Stimulated activated effector memory CD8-positive, alpha-beta T cell treated with anti-CD3 and anti-CD28 coated beads, Interleukin-12 subunit alpha, Interleukin-12 subunit beta, amount 100 ng/mL, for 72 hours (primary cell): Measurements from ENCODE around the gene OXER1.
"Not testable (repeated sequence)": the region's sequence is repeated elsewhere in the genome, so short reads cannot be mapped to it uniquely, and the experiment has no call there.

Source experiments
- ATAC-seq: fragments of 150-1000 bp; cut with Tn5 transposase; 2 replicates; pipeline ENCODE4 v1.10.0; 2021
- DNase-seq, 2 donors: peaks; one replicate each; pipeline ENCODE4 v3.0.0; 2021 to 2022; ENCODE audit warnings: low spot score in 2 of 2
- H3K27ac Mint-ChIP-seq: one replicate; pipeline ENCODE4 v1.8.0; 2022; ENCODE audit warnings: mild to moderate bottlenecking, mixed read lengths
- H3K36me3 Mint-ChIP-seq: one replicate; pipeline ENCODE4 v1.8.0; 2022; ENCODE audit warnings: mild to moderate bottlenecking, mixed read lengths
- H3K4me1 Mint-ChIP-seq: one replicate; pipeline ENCODE4 v1.8.0; 2022; ENCODE audit warnings: mixed read lengths
- H3K4me3 Mint-ChIP-seq: one replicate; pipeline ENCODE4 v1.8.0; 2022; ENCODE audit warnings: mild to moderate bottlenecking, mixed read lengths
- H3K9me3 Mint-ChIP-seq: one replicate; pipeline ENCODE4 v1.8.0; 2022; ENCODE audit warnings: mixed read lengths

The OXER1 gene

DNA sequence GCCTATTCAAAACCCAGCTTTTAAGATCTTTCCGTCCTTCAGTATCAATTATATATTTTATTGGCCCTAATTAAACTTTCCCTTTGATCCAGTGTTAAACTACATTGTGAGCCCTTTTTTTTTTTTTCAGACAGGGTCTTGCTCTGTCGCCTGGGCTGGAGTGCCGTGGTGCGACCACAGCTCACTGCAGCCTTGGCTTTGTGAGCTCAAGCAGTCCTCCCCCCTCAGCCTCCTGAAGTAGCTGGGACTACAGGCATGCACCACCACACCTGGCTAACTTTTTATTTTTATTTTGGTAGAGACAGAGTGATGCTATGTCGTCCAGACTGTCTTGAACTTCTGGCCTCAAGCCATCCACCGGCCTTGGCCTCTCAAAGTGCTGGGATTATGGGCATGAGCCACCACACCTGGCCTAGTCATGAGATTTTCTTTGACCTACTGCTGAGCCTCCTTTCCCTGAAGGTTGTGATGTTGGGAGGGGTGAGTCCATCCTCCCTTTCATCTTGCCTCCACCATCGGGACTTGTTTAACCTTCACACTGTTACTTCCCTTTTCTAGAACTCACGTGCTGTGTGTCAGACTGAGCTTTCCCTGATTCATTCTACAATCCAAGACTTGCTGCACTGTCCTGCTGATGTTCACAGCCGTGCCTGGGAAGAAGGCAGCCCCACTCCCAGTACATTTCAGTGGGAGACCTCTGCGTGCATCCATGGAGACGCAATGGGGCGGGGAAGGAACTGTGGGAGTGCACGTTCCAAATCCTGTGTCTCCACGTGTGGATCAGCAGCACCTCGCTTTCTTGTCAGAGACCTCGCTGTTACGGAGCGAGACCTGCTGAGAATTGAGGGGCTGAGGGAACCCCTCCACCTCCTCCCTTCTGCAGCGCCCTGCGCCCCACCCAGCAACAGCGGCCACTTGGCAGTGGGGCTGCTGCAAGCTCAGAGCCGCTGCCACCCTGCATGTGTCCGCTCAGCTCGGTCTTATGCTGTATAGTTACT, 10.8 kb downstream of the OXER1 start:
- H3K36me3 Mint-ChIP-seq: peaks cover 4% of the 10 kb centered on the region
- H3K4me3 Mint-ChIP-seq: no peak overlapping the region
- DNase-seq: no peak
- ATAC-seq: no peak
- H3K9me3 Mint-ChIP-seq: no peaks in the 10 kb centered on the region
- peak overlapping the region; percentile 32 for H3K27ac Mint-ChIP-seq
- peaks cover 5% of the 10 kb centered on the region for H3K4me1 Mint-ChIP-seq

- peaks cover 4% of the 10 kb centered on the region for H3K36me3 Mint-ChIP-seq
- ATAC-seq (no peak), DNase-seq (no peak)
- H3K9me3 Mint-ChIP-seq: no peaks in the 10 kb centered on the region
- peaks cover 5% of the 10 kb centered on the region for H3K4me1 Mint-ChIP-seq
- H3K4me3 Mint-ChIP-seq: no peak overlapping the region
- H3K27ac Mint-ChIP-seq: no peak overlapping the region
Measured at GRCh38 chr2:42752314-42752713, 11.6 kb downstream of the OXER1 start.

DNA sequence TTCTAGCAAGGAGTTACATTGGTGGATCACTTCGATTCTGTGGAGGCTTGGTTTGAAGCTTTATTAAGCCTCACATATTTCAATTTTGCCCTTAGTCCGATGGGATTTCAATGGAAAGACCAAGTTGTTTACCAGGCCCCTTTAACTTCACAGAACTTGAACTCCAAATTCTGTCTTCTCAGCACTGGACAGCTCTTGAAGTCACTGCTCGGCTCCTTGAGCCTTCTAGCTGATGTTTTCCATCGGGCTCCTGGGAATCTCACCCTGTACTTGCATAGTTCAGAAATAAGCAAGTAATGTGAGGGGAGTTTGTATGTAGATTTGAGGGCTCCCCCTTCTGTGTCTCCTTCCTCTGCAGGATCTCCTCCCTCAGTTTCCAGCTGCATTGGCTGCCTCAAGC, 15.1 kb downstream of the OXER1 start:
- Mint-ChIP-seq H3K27ac (no peak overlapping the region), H3K36me3 (peaks cover 4% of the 10 kb centered on the region), H3K9me3 (no peaks in the 10 kb centered on the region), H3K4me3 (no peak overlapping the region), H3K4me1 (no peaks in the 10 kb centered on the region)
- no peak for DNase-seq
- ATAC-seq: no peak

- Mint-ChIP-seq H3K27ac (no peak overlapping the region), H3K4me1 (no peaks in the 10 kb centered on the region), H3K4me3 (no peak overlapping the region), H3K9me3 (no peaks in the 10 kb centered on the region), H3K36me3 (peaks cover 4% of the 10 kb centered on the region)
- ATAC-seq: no peak
- DNase-seq: no peak
Measured at GRCh38 chr2:42747422-42747821, 16.5 kb downstream of the OXER1 start.

DNA sequence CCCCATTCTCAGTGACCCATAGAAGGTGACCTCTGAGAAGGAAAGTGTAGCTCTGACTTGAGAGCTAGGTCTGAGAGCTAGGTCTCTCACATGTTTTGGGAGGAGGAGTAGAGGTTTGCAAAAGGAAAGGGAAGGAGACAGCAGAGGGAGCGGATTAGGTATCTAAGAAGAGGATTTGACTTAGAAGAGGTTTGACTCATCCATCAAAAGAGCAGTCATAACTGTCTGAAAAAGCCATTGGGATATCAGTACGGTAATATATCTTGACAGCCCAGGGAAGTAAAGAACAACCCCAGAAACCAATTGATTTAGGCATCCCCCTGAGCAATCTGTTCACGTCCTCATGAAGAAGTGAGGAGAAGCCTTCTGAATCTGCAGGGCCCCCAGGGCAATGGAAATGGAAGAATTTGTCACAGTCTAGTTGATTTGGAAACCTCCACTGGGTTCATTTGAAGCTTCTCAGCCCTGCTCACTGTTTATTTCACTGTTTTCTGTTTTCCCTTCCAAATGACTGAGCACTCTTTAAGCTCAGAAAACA, 19.3 kb downstream of the OXER1 start:
- Mint-ChIP-seq H3K36me3 (no peaks in the 10 kb centered on the region), H3K4me3 (no peak overlapping the region), H3K4me1 (no peaks in the 10 kb centered on the region), H3K27ac (no peak overlapping the region), H3K9me3 (no peaks in the 10 kb centered on the region)
- ATAC-seq (no peak), DNase-seq (no peak)

DNA sequence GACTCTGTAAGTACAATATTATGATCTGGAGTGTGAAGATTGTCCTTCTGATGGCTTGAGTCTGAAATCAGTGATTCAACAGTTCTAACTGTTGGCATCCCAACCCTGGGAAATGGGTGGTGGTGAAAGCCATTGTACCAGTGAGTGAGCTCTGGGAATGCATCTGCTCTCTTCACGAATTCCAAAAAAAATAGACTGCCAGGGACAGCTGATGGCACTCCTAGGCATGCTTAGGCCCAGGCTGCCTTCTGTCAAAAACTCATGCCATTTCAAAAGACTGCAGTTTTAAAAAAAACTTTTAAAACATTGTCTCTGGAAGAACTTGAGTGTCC, 20.3 kb downstream of the OXER1 start:
- ATAC-seq (no peak), DNase-seq (no peak)
- Mint-ChIP-seq H3K27ac (no peak overlapping the region), H3K36me3 (no peaks in the 10 kb centered on the region), H3K9me3 (no peaks in the 10 kb centered on the region), H3K4me3 (no peak overlapping the region), H3K4me1 (no peaks in the 10 kb centered on the region)

- no peaks in the 10 kb centered on the region for H3K36me3 Mint-ChIP-seq
- DNase-seq: no peak
Measured at GRCh38 chr2:42742740-42743658, 20.9 kb downstream of the OXER1 start.

DNA sequence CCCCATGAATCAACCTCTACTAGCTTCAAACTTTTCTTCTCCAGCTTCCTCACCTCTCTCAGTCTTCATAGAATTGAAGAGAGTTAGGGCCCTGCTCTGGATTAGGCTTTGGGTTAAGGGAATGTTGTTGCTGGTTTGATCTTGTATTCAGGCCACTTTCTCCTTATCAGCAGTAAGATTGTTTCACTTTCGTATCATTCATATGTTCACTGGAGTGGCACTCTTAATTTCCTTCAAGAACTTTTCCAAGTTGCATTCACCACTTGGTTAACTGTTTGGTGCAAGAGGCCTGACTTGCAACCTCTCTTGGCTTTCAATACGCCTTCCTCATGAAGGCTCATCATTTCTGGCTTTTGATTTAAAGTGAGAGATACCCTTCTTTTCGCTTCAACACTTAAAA, 22.8 kb downstream of the OXER1 start:
- Mint-ChIP-seq H3K27ac (no peak overlapping the region), H3K9me3 (no peaks in the 10 kb centered on the region), H3K4me1 (no peaks in the 10 kb centered on the region), H3K36me3 (no peaks in the 10 kb centered on the region), H3K4me3 (no peak overlapping the region)
- DNase-seq (no peak), ATAC-seq (no peak)

More at GRCh38 chr2:42742740-42743658, 20.9 kb downstream of the OXER1 start:
- Mint-ChIP-seq H3K27ac (peak overlapping the region; percentile 26), H3K4me3 (no peak overlapping the region), H3K4me1 (no peaks in the 10 kb centered on the region), H3K9me3 (no peaks in the 10 kb centered on the region)
- no peak for ATAC-seq

GRCh38 chr2:42736598-42737322, 27.2 kb downstream of the OXER1 start:
- Mint-ChIP-seq H3K4me3 (no peak overlapping the region), H3K36me3 (peaks cover 6% of the 10 kb centered on the region), H3K9me3 (peaks cover 24% of the 10 kb centered on the region), H3K4me1 (no peaks in the 10 kb centered on the region), H3K27ac (no peak overlapping the region)
- DNase-seq: peak in 1 of 2 donors; percentile 22
- ATAC-seq: no peak

GRCh38 chr2:42733852-42734251, 30.1 kb downstream of the OXER1 start:
- H3K4me3 Mint-ChIP-seq: no peak overlapping the region
- ATAC-seq (no peak), DNase-seq (no peak)
- no peak overlapping the region for H3K27ac Mint-ChIP-seq
- H3K4me1 Mint-ChIP-seq: no peaks in the 10 kb centered on the region
- H3K36me3 Mint-ChIP-seq: peaks cover 8% of the 10 kb centered on the region
- peaks cover 28% of the 10 kb centered on the region for H3K9me3 Mint-ChIP-seq

DNA sequence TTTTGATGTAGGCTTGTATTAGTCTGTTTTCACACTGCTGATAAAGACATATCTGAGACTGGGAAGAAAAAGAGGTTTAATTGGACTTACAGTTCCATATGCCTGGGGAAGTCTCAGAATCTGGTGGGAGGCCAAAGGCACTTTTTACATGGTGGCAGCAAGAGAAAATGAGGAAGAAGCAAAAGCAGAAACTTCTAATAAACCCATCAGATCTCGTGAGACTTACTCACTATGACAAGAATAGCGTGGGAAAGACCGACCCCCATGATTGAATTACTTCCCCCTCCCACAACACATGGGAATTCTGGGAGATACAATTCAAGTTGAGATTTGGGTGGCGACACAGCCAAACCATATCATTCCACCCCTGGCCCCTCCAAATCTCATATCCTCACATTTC, 32.6 kb downstream of the OXER1 start:
- ATAC-seq, H3K4me1 Mint-ChIP-seq, H3K27ac Mint-ChIP-seq, H3K4me3 Mint-ChIP-seq: not testable (repeated sequence)
- Mint-ChIP-seq H3K9me3 (peaks cover 28% of the 10 kb centered on the region), H3K36me3 (peaks cover 11% of the 10 kb centered on the region)
- DNase-seq: peak in 1 of 2 donors; percentile 8

DNA sequence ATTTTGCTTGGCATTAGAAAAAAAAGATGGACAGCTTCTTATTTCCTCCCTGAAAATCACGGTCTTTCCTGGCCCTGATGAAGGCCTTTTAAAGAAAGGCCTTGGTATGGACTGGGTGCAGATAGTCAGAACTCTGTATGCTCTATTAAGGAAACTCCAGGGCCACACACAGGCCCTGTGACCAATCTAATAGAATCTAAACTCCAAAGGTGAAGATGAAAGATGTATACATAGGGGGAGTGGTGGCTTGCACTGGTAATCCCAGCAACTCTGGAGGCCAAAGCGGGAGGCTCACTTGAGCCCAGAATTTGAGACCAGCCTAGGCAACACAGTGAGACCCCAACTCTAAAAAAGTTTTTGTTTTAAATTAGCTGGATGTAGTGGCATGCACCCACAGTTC, 37.3 kb downstream of the OXER1 start:
- Mint-ChIP-seq H3K36me3 (peaks cover 5% of the 10 kb centered on the region), H3K4me3 (no peak overlapping the region), H3K4me1 (peaks cover 11% of the 10 kb centered on the region), H3K9me3 (peaks cover 4% of the 10 kb centered on the region), H3K27ac (no peak overlapping the region)
- peak in 1 of 2 donors; percentile 13 for DNase-seq
- no peak for ATAC-seq

DNA sequence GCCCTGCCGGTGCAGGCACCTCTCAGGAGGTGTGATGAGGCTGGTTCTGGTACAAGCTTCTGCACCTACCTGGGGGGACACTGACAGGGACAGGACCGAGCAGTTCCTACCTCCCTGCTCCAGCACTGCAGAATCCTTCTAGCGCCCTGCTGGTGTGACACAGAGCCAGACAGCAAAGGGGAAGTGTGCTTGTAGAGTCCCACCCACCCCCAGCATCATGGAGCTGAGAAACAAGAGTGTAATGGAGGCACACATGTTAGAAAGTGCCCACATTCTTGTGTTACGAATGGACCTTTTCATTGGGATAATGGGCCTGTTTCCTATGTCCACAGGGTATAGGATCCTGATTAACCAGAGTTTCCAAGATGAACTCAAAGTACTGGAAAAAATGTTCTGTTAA, 38.3 kb downstream of the OXER1 start:
- Mint-ChIP-seq H3K4me1 (peaks cover 11% of the 10 kb centered on the region), H3K9me3 (no peaks in the 10 kb centered on the region), H3K36me3 (peaks cover 5% of the 10 kb centered on the region), H3K4me3 (no peak overlapping the region), H3K27ac (no peak overlapping the region)
- no peak for ATAC-seq
- DNase-seq: no peak

GRCh38 chr2:42724886-42725285, 39.0 kb downstream of the OXER1 start:
- H3K27ac Mint-ChIP-seq: no peak overlapping the region
- no peak overlapping the region for H3K4me3 Mint-ChIP-seq
- DNase-seq (peak in 1 of 2 donors; percentile 32), ATAC-seq (no peak)
- H3K36me3 Mint-ChIP-seq: peaks cover 5% of the 10 kb centered on the region
- H3K9me3 Mint-ChIP-seq: no peaks in the 10 kb centered on the region
- peaks cover 11% of the 10 kb centered on the region for H3K4me1 Mint-ChIP-seq

DNA sequence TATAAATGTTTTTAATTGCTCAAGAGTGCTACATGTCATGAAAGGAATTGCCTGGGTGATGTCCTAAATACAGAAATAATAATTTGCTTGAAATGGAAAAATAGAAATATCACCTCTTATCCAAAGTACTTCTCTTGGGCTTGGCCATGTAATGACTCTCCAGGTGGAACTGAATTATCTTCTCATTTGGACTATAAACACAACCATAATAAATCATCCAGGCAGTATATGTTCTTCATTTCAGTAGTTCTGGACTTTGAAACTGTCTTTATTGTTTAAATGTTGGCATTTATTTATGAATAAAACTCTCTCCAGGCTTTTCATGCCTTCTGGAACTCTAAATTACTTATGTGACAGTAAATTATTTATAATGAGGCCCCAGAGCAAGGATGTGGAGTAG, 40.5 kb downstream of the OXER1 start:
- DNase-seq (no peak), ATAC-seq (no peak)
- no peak overlapping the region for H3K27ac Mint-ChIP-seq
- H3K9me3 Mint-ChIP-seq: no peaks in the 10 kb centered on the region
- no peaks in the 10 kb centered on the region for H3K36me3 Mint-ChIP-seq
- peaks cover 11% of the 10 kb centered on the region for H3K4me1 Mint-ChIP-seq
- H3K4me3 Mint-ChIP-seq: no peak overlapping the region
